Epithelial cell of esophagus (primary cell): Measurements from ENCODE around the gene CTR9.

Experiments used
- DNase-seq: peaks from one replicate; pipeline ENCODE4 v3.0.0; 2010; ENCODE audit warnings: low read depth
- H3K4me3 ChIP-seq: 2 replicates; pipeline ENCODE4 v1.5.1; 2011; ENCODE audit warnings: mild to moderate bottlenecking, low read length, control low read depth
- TF ChIP-seq, protein P1 (sequence below): IDR thresholded peaks from 2 replicates; pipeline ENCODE4 v1.5.1; 2011; ENCODE audit warnings: low read depth, mild to moderate bottlenecking, low read length, control low read depth, inconsistent platforms; ENCODE audit not compliant: insufficient read depth; ENCODE audit errors: missing control alignments

Gene CTR9

DNA sequence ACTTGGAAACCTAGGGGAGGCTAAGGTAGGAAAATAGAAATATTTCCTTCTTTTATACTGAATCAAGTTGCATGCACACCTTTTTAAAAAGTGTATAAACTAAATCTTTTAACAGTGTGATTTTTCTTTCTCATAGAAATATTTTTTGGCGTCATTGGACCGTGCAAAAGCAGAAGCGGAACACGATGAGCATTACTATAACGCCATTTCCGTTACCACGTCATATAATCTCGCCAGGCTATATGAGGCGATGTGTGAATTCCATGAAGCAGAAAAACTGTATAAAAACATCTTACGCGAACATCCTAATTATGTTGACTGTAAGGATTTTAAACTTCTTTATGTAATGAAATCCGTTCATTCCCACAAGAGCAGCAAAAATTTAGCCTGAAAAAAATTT, 13.4 kb downstream of the CTR9 start:
- no peak overlapping the region for H3K4me3 ChIP-seq
- TF ChIP-seq, protein P1, sequence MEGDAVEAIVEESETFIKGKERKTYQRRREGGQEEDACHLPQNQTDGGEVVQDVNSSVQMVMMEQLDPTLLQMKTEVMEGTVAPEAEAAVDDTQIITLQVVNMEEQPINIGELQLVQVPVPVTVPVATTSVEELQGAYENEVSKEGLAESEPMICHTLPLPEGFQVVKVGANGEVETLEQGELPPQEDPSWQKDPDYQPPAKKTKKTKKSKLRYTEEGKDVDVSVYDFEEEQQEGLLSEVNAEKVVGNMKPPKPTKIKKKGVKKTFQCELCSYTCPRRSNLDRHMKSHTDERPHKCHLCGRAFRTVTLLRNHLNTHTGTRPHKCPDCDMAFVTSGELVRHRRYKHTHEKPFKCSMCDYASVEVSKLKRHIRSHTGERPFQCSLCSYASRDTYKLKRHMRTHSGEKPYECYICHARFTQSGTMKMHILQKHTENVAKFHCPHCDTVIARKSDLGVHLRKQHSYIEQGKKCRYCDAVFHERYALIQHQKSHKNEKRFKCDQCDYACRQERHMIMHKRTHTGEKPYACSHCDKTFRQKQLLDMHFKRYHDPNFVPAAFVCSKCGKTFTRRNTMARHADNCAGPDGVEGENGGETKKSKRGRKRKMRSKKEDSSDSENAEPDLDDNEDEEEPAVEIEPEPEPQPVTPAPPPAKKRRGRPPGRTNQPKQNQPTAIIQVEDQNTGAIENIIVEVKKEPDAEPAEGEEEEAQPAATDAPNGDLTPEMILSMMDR = no peak
- no peak for DNase-seq

- peak; percentile 51 for DNase-seq
- TF ChIP-seq, protein P1 = peak; percentile 92
- no peak overlapping the region for H3K4me3 ChIP-seq
These were observed 19.7 kb downstream of the CTR9 start for GRCh38 chr11:10770626-10771254.

GRCh38 chr11:10771457-10771856, 20.4 kb downstream of the CTR9 start:
- TF ChIP-seq, protein P1 = no peak
- no peak for DNase-seq
- no peak overlapping the region for H3K4me3 ChIP-seq

- DNase-seq = no peak
- H3K4me3 ChIP-seq = no peak overlapping the region
- TF ChIP-seq, protein P1 = no peak
These were observed 23.8 kb downstream of the CTR9 start for GRCh38 chr11:10774811-10775210.

- TF ChIP-seq, protein P1 = no peak
- H3K4me3 ChIP-seq = no peak overlapping the region
- no peak for DNase-seq
These were observed 26.3 kb downstream of the CTR9 start for GRCh38 chr11:10777393-10777793.

- no peak for DNase-seq
- no peak overlapping the region for H3K4me3 ChIP-seq
- TF ChIP-seq, protein P1 = no peak
These were observed 26.8 kb downstream of the CTR9 start for GRCh38 chr11:10777806-10778205.
